ENCODE results near the gene LAPTM4A.

DNA sequence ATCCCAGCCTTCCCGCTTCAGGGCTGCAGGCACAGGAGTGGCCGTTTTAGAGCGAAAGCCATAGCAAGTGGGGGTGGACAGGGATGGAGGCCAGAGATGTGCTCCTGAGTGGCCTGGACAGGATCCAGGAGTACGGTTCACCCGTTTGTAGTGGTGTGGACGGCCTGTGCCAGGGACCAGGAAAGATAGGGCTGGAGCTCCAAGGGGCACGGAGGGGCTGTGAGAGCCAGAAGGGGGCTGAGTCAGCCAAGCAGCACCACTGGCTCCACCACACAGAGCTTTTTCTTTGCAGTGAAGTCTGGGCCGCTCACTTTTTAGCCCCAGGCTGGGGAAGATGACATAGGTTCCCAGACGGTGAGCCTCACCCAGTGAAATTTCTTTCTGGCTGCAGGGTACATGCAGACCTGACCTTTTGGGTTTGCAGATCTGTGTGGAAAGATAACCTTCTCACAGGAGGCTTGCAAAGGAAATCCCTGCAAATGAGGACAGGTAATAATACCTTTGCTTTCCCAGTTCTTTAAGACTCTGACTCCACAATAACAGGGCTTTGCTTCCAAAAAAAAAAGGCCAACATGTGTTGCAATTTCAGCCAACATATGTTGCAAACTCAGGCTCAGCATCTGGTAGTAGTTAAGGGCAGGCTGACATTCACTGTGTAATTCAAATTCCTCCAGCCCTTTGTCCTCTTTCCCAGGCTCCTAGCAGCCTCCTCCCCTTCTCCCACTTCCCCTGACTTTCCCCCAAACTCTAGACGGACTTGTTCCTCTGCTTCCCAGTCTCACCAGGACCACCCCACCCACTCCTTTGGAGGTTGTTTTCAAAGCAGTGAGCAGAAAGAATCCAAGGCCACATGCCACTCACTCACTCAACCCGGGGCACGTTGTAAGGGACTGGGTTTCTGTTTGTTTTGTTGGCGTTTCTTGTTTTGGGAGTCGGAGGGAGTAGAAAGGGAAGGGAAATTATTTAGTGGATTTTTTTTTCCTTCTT, 20.3 kb upstream of the LAPTM4A start:
- TF ChIP-seq, protein P1, sequence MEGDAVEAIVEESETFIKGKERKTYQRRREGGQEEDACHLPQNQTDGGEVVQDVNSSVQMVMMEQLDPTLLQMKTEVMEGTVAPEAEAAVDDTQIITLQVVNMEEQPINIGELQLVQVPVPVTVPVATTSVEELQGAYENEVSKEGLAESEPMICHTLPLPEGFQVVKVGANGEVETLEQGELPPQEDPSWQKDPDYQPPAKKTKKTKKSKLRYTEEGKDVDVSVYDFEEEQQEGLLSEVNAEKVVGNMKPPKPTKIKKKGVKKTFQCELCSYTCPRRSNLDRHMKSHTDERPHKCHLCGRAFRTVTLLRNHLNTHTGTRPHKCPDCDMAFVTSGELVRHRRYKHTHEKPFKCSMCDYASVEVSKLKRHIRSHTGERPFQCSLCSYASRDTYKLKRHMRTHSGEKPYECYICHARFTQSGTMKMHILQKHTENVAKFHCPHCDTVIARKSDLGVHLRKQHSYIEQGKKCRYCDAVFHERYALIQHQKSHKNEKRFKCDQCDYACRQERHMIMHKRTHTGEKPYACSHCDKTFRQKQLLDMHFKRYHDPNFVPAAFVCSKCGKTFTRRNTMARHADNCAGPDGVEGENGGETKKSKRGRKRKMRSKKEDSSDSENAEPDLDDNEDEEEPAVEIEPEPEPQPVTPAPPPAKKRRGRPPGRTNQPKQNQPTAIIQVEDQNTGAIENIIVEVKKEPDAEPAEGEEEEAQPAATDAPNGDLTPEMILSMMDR (IDR thresholded peaks at IDR 0.05; ENCODE audit: insufficient read depth, low read length) = no peak
- TF ChIP-seq POLR2AphosphoS5 (IDR thresholded peaks at IDR 0.05; ENCODE audit: low read depth) (no peak), GABPA (IDR thresholded peaks at IDR 0.05; ENCODE audit: low read depth) (no peak), SPI1 (IDR thresholded peaks at IDR 0.05; ENCODE audit: borderline replicate concordance, low read depth) (no peak)
- TF ChIP-seq, protein P2, sequence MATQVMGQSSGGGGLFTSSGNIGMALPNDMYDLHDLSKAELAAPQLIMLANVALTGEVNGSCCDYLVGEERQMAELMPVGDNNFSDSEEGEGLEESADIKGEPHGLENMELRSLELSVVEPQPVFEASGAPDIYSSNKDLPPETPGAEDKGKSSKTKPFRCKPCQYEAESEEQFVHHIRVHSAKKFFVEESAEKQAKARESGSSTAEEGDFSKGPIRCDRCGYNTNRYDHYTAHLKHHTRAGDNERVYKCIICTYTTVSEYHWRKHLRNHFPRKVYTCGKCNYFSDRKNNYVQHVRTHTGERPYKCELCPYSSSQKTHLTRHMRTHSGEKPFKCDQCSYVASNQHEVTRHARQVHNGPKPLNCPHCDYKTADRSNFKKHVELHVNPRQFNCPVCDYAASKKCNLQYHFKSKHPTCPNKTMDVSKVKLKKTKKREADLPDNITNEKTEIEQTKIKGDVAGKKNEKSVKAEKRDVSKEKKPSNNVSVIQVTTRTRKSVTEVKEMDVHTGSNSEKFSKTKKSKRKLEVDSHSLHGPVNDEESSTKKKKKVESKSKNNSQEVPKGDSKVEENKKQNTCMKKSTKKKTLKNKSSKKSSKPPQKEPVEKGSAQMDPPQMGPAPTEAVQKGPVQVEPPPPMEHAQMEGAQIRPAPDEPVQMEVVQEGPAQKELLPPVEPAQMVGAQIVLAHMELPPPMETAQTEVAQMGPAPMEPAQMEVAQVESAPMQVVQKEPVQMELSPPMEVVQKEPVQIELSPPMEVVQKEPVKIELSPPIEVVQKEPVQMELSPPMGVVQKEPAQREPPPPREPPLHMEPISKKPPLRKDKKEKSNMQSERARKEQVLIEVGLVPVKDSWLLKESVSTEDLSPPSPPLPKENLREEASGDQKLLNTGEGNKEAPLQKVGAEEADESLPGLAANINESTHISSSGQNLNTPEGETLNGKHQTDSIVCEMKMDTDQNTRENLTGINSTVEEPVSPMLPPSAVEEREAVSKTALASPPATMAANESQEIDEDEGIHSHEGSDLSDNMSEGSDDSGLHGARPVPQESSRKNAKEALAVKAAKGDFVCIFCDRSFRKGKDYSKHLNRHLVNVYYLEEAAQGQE (IDR thresholded peaks at IDR 0.05; ENCODE audit: insufficient replicate concordance, low read depth) = no peak
